Colonic mucosa (tissue), 4 donors: Measurements from ENCODE around the gene MESD. TPM values are rescaled to one million over a fixed set of nuclear protein-coding genes. Genes with fewer than 3 reads are reported as not detected.

Experiments used
- DNase-seq: peaks from one replicate; pipeline ENCODE4 v3.0.0-alpha.2; 2020
- H3K27ac ChIP-seq: fragments of 200-600 bp; one replicate; pipeline ENCODE4 v1.8.0; 2021
- H3K27me3 ChIP-seq: fragments of 200-600 bp; one replicate; pipeline ENCODE4 v1.8.0; 2021
- H3K36me3 ChIP-seq: fragments of 200-600 bp; one replicate; pipeline ENCODE4 v1.8.0; 2021
- H3K4me1 ChIP-seq: fragments of 200-600 bp; one replicate; pipeline ENCODE4 v1.8.0; 2021; ENCODE audit warnings: mild to moderate bottlenecking
- H3K4me3 ChIP-seq: fragments of 200-600 bp; one replicate; pipeline ENCODE4 v1.8.0; 2021
- H3K9ac ChIP-seq, 2 donors: one replicate each; pipeline ENCODE4 v1.7.0; 2013; ENCODE audit warnings: control low read depth in 2 of 2, low read depth in 2 of 2, low read length in 2 of 2
- H3K9me3 ChIP-seq: fragments of 200-600 bp; one replicate; pipeline ENCODE4 v1.8.0; 2021
- intact Hi-C: fragments of 100-400 bp; cut with DNase I; formaldehyde crosslinking; loops from one replicate; pipeline ENCODE4 v1.14.1; 2022
- total RNA-seq, 2 donors: library from RNA; stranded (reverse); fragmentation: NEBNext Ultra II Directional in 1 of 2; extraction: Animal tissue kit (Norgen Biotek cat#: 25700) in 1 of 2; gene quantifications; one replicate each; pipeline ENCODE4 v1.2.1, GENCODE V29; 2021
- TF ChIP-seq, protein P1 (sequence below): fragments of 200-600 bp; IDR thresholded peaks from one replicate; pipeline ENCODE4 v1.8.0; 2022; ENCODE audit warnings: antibody characterized with exemption, mild to moderate bottlenecking
- donor health status: healthy.
- donor health status: DM: no; HTN: no; CAD: no.
- donor health status: DM: no; HTN: no; CAD: no.

MESD gene
- total RNA-seq, 2 donors from 2014 or later = 20.4 to 26.1 TPM

DNA sequence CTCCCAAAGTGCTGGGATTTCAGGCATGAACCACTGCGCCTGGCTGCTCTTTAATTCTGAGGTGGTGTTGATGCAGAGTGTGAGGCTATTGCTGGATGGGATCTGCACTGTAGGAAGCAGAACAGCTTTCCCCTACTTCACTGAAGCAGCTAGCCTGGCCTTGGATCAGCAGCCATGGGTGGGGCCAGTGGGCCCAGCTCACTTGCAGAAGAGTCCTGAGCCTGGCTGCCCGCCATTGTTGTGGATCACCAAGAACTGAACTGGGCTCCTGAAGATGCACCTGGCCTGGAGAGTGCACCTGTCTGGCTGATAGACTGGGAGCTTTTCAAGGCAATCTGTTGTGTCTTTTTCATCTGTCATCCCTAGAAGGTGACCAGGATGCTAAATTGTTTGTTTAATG, 23.0 kb upstream of the MESD start:
- intact Hi-C loops = no loop called here
- Histone ChIP-seq H3K4me3 (no peak overlapping the region), H3K9me3 (no peaks in the 10 kb centered on the region), H3K27ac (no peak overlapping the region), H3K4me1 (no peaks in the 10 kb centered on the region), H3K27me3 (no peaks in the 10 kb centered on the region), H3K9ac (no peak overlapping the region), H3K36me3 (no peaks in the 10 kb centered on the region)
- TF ChIP-seq, protein P1, sequence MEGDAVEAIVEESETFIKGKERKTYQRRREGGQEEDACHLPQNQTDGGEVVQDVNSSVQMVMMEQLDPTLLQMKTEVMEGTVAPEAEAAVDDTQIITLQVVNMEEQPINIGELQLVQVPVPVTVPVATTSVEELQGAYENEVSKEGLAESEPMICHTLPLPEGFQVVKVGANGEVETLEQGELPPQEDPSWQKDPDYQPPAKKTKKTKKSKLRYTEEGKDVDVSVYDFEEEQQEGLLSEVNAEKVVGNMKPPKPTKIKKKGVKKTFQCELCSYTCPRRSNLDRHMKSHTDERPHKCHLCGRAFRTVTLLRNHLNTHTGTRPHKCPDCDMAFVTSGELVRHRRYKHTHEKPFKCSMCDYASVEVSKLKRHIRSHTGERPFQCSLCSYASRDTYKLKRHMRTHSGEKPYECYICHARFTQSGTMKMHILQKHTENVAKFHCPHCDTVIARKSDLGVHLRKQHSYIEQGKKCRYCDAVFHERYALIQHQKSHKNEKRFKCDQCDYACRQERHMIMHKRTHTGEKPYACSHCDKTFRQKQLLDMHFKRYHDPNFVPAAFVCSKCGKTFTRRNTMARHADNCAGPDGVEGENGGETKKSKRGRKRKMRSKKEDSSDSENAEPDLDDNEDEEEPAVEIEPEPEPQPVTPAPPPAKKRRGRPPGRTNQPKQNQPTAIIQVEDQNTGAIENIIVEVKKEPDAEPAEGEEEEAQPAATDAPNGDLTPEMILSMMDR = no peak
- DNase-seq = no peak

DNA sequence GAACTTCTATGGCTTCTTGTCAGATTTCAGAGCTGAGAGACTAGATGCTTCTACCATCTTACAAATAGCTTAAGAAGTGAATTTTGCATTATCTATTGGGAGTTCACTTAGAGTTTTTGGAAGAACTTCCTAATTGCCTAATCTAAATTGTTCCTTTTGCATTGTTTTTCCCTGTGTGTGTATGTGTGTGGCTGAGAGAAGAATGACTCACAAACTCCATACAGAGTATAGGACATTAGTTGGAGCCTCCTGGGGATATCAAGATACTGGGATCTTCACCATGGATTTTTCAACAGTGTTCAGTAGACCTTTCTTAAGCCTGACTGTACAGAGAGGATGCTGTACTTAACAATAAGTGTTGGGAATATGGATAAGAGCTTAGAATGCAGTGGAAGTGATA, 22.0 kb upstream of the MESD start:
- TF ChIP-seq, protein P1 = no peak
- no peak overlapping the region for H3K9ac ChIP-seq
- H3K27ac ChIP-seq = no peak overlapping the region
- no peak for DNase-seq
- no peaks in the 10 kb centered on the region for H3K36me3 ChIP-seq
- H3K9me3 ChIP-seq = no peaks in the 10 kb centered on the region
- H3K4me3 ChIP-seq = no peak overlapping the region
- intact Hi-C loops = no loop called here
- H3K27me3 ChIP-seq = no peaks in the 10 kb centered on the region
- no peaks in the 10 kb centered on the region for H3K4me1 ChIP-seq

DNA sequence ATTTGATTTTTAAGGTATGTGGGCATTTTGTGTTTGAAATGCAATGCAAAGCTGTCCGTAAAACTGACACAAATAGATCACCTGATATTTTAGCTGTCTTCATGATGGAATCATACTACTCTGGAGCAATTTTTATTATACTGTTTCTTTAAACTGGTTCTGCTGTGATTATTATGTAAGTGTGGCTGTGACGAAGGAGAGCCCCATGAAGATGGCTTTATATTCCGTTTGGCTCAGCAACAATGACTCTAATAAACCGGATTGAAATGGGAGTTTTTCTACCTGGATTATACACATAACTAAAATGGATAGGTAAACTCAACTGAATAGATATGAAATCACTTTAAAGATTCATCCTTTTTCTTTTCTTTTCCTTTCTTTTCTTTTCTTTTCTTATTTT, 20.5 kb upstream of the MESD start:
- DNase-seq = no peak
- Histone ChIP-seq H3K27me3 (no peaks in the 10 kb centered on the region), H3K4me3 (no peak overlapping the region), H3K36me3 (no peaks in the 10 kb centered on the region), H3K27ac (no peak overlapping the region), H3K9ac (no peak overlapping the region), H3K9me3 (no peaks in the 10 kb centered on the region), H3K4me1 (no peaks in the 10 kb centered on the region)
- TF ChIP-seq, protein P1 = no peak
- intact Hi-C loops = no loop called here

DNA sequence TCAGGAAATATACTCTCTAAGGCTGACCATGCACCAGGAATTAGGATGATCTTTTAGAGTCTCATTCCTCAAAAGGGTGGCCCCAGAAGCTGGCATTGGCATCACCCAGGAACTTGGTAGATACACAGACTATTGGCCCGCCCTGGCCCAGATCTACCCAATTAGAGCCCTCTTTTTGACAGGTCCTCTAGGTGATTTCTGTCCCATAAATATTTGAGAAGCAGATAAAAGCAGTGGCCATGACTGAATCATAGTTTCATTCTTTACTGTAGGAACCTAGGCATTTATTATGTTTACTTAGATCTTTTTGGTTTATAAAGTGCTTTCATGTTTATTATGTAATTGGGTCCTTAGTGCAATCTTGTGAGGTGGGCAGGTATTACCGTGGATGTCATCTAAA, 18.7 kb upstream of the MESD start:
- Histone ChIP-seq H3K4me3 (no peak overlapping the region), H3K27me3 (no peaks in the 10 kb centered on the region), H3K4me1 (peaks cover 3% of the 10 kb centered on the region), H3K27ac (no peak overlapping the region), H3K9ac (no peak overlapping the region), H3K36me3 (no peaks in the 10 kb centered on the region), H3K9me3 (no peaks in the 10 kb centered on the region)
- intact Hi-C loops = no loop called here
- TF ChIP-seq, protein P1 = no peak
- no peak for DNase-seq

DNA sequence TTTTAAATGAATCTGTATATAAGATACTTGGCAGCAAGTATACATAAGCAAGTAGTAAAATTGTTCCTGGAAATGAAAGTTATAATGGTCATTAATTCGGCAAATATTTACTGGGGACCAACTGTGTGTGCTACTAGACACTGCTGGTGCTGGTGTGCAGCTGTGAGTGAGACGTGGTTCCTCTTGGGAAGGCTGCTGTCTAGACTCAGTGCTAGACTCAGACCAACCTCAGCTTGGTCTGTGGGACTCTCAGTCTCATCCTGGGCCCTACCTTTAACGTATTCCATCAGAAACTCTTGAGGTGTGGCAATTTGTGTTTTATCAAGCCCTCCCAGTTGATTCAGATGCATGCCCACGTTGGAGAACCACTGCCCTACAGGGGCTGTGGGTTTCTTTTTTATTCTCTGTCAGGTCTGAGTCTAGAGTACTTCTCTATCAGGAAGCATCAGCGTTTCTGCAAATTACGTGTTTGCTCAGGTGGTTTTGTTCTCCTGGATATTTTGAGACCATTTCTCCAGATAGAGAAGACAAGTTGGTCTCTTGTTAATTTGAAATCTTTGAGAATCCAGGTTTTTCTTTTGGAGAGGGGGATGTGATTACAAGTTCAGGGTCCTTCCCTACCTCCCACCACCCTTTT, 17.9 kb upstream of the MESD start:
- TF ChIP-seq, protein P1 = no peak
- H3K4me1 ChIP-seq = peaks cover 11% of the 10 kb centered on the region
- no peaks in the 10 kb centered on the region for H3K36me3 ChIP-seq
- H3K4me3 ChIP-seq = no peak overlapping the region
- no peaks in the 10 kb centered on the region for H3K27me3 ChIP-seq
- H3K27ac ChIP-seq = no peak overlapping the region
- no peaks in the 10 kb centered on the region for H3K9me3 ChIP-seq
- H3K9ac ChIP-seq = no peak overlapping the region
- intact Hi-C loops = no loop called here
- no peak for DNase-seq
